Frontal cortex (tissue), 4 donors: ENCODE measurements around the gene ZNF567. TPM values are rescaled to one million over a fixed set of nuclear protein-coding genes. Genes with fewer than 3 reads are reported as not detected.
A peak's percentile ranks its signal among the peaks of the same experiment; 100 is the strongest.
"Not testable (repeated sequence)": the region's sequence is repeated elsewhere in the genome, so short reads cannot be mapped to it uniquely, and the experiment has no call there.

Source experiments
- DNase-seq, 2 donors: peaks; one replicate each; pipeline ENCODE4 v3.0.0; 2012; ENCODE audit warnings: low spot score in 2 of 2
- FAIRE-seq: peaks from 2 replicates; lab custom pipeline; 2012; peaks lifted over from hg19 to GRCh38; lab: Jason Lieb, UNC
- total RNA-seq: library from RNA; depleted of rRNA; stranded (reverse); fragments of >200 nt; gene quantifications from one replicate; pipeline ENCODE4 v1.2.3, GENCODE V29; 2014
- donor health status: control.
- donor health status: control.
- donor health status: control.

Gene ZNF567
- 19.2 TPM for total RNA-seq

DNA sequence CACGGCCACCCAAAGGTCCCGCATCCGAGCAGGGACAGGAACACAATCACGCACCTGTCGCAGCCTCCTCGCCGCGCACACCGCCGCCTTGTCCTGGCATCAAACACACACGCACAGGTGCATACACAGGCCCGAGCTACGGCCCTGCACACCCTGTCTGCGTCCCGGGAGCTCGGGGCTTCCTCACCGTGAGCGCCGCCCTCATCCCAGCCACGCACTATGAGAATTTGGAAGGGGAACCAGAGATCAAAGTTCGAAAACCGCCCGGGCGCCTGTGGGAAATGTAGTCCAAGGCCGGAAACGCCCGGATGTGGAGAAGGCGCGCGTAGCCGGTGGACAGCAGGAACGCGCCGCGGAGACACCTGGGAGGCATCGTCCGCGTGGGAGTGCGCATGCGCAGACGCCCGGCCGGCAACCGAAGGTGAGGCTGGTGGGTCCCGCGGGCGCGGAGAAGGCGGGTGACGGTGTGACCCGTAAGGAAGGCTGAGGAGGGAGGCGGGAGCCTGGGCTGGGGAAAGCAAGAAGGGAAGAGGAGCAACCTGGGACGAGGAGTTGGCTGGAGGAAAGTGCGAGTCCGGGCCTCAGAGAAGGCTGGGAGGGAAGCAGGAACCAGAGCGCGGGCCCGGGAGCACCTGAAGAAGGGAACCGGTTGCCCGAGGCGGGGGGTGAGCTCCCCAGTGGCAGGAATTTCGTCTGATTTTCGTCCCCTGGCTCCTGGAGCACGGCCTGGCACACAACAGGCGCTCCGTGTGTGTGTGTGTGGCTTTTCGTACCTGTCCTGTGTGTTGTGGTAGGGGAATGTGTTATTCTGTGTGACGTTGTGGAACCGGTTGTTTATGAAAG lies at the start of gene ZNF567:
TSS of gene ZNF567 (plus strand) at position 399 of the 843 bp plus-strand sequence. CDS start 7,256 bp downstream, outside the sequence.
- FAIRE-seq (no peak), DNase-seq (peak; percentile 90 to 96)

DNA sequence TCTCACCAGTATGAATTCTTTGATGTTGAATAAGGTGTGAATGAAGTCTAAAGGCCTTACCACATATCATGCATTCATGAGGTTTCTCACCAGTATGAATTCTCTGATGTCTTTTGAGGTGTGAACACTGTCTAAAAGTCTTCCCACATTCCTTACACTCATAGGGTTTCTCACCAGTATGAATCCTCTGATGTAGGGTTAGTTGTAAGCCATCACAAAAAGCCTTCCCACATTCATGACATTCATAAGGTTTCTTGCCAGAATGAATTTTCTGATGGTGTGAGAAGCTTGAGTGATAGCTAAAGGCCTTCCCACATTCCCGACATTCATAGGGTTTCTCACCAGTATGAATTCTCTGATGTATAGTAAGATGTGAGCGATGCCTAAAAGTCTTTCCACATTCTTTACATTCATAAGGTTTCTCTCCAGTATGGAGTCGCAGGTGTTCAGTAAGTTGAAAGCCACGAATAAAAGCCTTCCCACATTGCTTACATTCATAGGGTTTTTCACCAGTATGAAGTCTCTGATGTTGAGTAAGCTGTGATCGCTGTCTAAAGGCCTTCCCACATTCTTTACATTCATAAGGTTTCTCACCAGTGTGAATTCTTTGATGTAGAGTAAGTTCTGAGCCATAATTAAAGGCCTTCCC lies 48.4 kb upstream of the ZNF567 start:
- DNase-seq (no peak), FAIRE-seq (no peak)

DNA sequence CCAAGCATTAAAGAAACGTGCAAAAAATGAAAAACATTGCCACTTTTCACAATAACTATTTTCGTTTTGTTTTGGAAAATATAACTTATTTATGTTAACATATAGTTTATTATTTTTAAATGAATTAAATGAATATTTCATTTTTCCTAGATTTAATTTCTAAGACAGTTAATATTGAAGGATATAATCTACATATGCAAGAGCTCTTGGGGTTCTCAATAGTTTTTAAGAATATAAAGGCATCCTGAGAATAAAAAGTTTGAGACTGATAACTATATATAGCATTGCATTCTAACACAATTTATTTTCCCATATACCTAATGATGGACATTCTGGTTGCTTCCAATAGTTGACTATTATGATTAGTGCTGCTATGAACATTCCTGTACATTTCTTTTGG lies 40.7 kb upstream of the ZNF567 start:
- DNase-seq (no peak), FAIRE-seq (peak; percentile 55)

DNA sequence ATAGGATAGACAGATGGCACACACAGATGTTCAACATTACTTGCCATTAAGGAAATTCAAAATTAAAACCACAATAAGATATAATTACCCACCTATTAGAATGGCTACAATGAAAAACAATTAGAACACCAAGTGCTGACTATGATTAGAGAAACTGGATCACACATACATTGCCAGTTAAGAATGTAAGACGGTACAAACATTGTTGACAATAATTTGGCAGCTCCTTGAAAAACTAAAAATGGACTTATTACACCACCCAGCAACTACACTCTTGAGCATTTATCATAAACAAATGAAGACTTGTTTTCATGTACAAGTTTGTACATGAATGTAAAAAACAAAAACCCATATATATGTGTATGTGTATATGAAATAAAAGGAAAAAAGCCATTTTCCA lies 34.5 kb upstream of the ZNF567 start:
- FAIRE-seq (no peak), DNase-seq (no peak)

DNA sequence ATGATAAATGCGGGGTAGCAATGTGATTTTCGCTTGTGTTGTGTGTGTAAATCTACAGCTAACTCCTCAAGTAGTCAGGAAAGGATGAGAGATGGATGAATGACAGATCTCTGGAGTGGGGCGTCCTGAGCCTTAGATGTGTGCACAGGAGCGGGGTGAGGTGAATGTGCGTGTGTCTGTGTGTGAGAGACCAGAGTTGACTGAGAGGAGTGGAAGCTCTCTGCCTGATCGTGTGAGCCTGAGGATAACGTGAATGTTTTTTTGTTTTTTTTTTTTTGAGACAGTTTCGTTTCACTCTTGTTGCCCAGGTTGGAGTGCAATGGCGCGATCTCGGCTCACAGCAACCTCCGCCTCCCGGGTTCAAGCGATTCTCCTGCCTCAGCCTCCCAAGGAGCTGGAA lies 21.6 kb upstream of the ZNF567 start:
- FAIRE-seq, result no peak
- DNase-seq, result no peak

DNA sequence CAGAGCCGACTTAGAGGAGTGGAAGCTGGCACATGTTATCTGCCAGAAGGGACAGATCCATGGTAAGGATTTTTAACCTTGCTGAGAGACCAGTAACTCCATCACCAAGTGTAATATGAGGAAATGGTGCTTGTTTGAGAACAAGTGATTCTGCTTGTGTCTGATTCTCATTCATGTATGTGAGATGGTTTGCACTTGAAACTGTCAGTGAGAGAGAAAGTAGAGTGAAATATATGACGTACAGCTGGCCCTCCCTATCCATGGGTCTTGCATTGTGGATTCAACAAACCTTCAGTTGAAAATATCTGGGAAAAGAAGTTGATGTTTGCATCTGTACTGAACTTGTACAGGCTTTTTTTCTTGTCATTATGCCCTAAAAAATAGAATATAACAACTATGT lies 18.8 kb upstream of the ZNF567 start:
- FAIRE-seq (no peak), DNase-seq (no peak)

DNA sequence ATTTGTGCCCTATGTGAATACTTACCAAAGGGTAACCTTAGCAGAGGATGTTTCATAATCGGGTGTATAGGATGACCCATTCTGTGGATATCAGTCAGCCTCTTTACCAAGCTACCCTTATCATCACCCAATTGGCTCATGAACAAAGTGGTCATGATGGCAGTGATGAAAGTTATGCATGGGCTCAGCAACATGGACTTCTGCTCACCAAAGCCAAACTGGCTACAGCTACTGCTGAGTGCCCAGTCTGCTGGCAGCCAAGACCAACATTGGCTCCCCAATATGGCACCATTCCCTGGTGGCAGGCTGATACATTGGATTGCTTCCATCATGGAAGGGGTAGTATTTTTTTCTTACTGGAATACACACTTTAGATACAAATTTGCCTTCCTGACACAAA lies 15.0 kb upstream of the ZNF567 start:
- no peak for DNase-seq
- no peak for FAIRE-seq

DNA sequence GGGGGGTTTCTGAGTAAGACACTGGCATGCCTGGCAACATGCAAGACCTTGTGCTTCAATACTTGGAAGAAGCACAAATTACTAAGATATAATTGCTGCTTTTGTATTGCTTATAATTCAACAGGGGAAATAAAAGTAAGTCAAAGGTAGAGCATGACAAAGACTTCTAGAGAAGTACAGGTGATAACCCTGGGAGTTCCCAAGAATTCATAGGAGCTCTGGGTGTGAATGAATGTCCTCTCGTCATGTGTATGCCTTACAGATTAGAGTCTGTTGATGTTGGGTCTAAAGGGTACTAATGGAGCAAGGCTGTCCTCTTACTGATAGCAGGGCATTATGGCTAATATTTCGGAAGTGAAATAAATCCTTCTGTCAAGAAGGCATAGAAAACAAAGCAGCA lies 13.2 kb upstream of the ZNF567 start:
- no peak for FAIRE-seq
- DNase-seq, result no peak

DNA sequence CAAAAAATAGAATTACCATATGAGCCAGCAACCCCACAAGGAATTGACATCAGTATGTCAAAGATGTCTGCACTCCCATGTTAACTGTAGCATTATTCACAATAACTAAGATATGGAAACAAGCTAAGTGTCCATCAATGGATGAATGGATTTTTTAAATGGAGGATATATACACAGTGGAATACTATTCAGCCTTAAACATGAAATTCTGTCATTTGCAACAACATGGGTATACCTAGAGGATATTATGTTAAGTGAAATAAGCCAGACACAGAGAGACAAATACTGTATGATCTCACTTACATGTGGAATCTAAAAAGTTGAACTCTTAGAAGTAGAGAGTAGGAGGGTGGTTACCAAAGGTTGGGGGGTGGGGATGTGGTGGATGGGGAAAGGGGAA lies 8.0 kb upstream of the ZNF567 start:
- no peak for DNase-seq
- FAIRE-seq, result no peak

DNA sequence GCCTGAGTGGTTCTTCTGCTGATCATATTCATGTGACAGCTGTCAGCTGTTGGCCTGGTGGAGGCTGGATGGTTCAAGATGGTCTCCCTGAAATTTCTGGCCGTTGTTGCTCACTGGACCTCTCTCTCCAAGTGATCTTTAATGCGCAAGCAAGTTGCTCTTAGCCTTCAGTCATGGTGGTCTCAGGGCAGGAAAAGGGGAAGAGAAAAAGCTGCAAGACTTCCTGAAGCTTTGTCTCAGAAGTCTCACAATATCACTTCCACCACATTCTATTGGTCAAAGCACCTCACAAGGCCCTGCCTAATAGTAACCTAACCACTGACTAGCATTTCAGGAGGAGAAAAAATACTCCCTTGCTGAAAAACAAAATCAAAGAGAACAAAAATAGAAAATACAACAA lies 1.6 kb upstream of the ZNF567 start:
- DNase-seq, result no peak
- FAIRE-seq, result no peak

DNA sequence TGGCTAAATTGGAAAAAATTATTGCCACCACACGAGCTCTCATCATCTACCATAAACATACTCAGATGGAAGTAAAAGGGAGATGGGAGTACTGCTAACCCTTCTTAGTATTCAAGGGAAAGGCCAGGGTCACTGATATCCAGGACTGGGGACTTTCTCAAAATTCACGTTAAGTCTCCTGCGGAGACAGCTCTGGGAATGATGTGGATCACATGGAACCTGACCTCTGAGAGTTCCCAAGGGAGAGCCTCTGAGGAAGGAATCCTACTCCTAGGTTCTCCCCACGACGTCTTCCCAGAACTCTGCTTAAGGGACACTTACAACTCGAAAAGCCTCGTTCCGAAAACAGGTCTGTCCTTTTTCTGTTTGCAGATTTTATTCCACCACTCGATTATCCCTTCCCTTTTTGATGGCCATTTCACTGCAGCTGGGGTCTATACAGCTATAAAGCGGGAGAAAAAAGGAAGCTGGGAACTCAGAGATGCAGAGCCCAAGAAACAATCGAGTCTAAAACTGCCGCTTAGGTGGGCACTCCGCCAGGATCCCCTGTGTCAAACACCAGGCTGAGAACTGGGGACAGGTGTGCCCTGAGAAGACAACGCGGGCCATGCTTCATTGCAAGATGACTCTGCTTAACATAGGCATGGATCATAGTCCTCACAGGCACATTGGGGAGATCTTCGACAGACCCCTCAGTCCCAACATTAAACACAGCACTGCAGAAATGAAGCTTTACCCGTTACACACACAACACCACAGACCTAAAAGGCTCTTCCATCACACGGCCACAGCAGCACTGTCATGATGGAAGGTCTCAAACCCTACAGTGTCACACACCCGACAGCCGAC lies 823 bp upstream of the ZNF567 start:
- FAIRE-seq, result no peak
- peak in 1 of 2 donors; percentile 9 for DNase-seq

DNA sequence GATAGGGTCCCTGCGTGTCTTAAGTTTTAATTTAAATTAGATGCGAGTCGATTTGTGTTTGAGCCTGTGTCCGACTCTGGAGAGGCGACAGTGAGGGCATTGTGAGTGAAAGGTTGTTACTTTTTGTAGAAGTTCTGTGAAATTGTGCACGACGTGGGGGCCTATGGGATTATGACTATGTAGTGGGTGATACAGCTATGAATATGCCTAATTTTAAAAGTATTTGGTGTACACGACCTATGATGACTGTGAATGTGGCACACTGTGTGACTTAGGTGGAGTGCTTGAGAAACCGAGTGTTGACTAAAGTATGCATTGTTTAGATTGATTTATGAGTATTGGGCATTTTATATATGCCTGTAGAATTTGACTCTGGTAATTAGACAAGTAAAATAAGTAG lies 646 bp downstream of the ZNF567 start:
- DNase-seq (no peak), FAIRE-seq (no peak)

DNA sequence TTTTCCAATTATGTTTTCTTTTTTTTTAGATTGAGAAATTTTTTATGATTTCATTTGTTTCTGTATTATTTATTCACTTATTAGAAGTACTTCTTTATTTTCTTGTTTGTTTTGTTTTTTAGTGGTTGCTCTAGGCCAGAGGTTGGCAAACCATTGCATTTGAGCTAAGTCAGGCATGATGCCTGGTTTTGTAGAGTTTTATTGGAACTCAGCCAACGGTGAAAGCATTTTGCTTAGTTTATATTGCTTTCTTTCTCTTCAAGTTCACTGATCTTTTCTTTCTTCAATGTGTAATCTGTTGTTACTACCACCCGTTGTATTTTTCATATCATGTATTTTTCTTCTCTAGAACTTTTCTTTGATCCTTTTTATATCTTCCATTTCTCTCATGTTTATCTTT lies 19.7 kb downstream of the ZNF567 start:
- FAIRE-seq (peak; percentile 33), DNase-seq (no peak)

DNA sequence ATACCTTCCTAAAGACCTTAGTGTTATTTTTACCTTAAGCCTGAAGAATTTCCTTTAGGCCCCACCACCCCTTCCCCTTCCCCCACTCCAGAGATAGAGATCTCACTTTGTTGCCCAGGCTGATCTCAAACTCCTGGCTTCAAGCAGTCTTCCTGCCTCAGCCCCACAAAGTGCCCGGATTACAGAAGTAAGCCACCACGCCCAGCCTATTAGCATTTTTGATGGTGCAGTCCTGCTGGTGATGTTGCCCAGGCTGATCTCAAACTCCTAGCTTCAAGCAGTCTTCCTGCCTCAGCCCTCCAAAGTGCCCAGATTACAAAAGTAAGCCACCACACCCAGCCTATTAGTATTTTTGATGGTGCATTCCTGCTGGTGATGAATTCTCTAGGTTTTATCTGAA lies 22.0 kb downstream of the ZNF567 start:
- DNase-seq (no peak), FAIRE-seq (no peak)

DNA sequence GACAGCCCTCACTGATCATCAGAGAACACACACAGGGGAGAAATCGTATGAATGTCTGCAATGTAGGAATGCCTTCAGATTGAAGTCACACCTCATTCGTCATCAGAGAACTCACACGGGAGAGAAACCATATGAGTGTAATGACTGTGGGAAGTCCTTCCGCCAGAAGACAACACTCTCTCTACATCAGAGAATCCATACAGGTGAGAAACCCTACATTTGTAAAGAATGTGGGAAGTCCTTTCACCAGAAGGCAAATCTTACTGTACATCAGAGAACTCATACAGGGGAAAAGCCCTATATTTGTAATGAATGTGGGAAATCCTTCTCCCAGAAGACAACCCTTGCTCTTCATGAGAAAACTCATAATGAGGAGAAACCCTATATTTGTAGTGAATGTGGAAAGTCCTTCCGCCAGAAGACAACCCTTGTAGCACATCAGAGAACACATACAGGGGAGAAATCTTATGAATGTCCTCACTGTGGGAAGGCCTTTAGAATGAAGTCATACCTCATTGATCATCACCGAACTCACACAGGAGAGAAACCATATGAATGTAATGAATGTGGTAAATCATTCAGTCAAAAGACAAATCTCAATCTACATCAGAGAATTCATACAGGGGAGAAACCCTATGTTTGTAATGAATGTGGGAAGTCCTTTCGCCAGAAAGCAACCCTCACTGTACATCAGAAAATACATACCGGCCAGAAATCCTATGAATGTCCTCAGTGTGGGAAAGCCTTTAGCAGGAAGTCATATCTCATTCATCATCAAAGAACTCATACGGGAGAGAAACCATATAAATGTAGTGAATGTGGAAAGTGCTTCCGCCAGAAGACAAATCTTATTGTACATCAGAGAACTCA lies 32.5 kb downstream of the ZNF567 start:
- DNase-seq (no peak), FAIRE-seq (no peak)

DNA sequence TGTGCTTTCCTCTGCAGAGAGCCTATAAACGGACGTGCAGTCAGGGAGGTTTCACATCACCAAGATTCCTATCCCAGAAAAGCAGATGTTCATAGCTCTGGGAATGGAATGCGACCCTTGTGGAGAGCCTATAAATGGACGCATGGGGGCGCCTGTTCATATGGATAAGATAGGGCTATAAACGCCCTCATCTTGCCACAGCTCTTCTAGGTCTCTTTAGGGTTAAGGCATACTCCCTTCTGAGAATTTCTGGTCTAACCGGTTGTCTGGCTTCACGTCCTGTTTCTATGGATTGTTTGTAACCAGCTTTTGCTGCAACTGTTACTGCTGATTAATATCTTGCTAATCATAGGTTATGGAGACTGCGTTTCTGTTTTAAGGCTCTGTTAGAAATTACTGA lies 48.8 kb downstream of the ZNF567 start:
- FAIRE-seq, DNase-seq: not testable (repeated sequence)

DNA sequence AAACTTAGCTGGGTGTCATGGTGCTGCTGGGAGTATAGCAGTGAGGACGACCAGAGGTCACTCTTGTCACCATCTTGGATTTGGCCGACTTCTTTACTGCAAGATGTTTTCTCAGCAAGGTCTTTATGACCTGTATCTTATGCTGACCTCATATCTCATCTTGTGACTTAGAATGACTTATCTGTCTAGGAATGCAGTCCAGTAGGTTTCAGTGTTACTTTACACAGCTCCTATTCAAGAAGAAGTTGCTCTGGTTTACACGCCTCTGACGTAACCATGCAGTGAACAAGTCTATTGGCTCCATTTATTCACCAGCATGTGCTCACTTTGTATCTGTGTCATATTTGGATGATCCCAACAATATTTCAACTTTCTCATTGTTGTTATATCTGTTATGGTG lies 58.5 kb downstream of the ZNF567 start:
- FAIRE-seq (no peak), DNase-seq (no peak)

DNA sequence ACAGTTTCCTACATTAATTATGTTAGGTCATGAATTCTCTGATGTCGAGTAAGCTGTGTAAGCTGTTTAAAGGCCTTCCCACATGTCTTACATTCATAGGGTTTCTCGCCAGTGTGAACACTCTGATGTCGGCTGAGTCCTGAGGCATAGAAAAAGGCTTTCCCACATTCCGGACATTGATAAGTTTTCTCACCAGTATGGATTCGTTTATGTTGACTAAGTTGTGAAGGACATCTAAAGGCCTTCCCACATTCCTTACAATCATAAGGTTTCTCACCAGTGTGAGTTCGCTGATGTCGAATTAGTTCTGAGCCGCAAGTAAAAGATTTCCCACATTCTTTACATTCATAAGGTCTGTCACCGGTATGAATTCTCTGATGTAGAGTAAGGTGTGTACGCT lies 60.3 kb downstream of the ZNF567 start:
- DNase-seq, result no peak
- FAIRE-seq, result no peak

DNA sequence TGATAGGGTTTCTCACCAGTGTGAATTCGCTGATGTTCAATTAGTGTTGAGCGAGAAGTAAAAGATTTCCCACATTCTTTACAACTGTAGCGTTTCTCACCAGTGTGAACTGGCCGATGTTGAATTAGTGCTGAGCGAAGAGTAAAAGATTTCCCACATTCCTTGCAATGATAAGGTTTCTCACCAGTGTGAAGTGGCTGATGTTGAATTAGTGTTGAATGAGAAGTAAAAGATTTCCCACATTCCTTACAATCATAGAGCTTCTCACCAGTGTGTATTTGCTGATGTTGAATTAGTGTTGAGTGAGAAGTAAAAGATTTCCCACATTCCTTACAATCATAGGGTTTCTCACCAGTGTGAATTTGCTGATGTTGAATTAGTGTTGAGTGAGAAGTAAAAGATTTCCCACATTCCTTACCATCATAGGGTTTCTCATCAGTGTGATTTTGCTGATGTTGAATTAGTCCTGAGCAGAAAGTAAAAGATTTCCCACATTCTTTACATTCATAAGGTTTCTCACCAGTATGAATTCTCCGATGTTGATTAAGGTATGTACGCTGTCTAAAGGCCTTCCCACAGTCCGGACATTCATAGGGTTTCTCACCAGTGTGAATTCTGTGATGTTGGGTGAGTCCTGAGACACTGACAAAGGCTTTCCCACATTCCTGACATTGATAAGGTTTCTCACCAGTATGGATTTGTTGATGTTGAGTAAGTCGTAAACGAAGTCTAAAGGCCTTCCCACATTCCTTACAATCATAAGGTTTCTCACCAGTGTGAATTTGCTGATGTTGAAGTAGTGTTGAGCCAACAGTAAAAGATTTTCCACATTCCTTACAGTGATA lies 61.2 kb downstream of the ZNF567 start:
- FAIRE-seq (no peak), DNase-seq (no peak)
